Stimulated activated CD8-positive, alpha-beta memory T cell treated with anti-CD3 and anti-CD28 coated beads, Interleukin-2, amount 100 ng/mL, for 1 hour (primary cell): ENCODE measurements around the gene OR2Z1.

ENCODE experiments used
- DNase-seq, 2 donors: peaks; one replicate each; pipeline ENCODE4 v3.0.0-alpha.2; 2020; ENCODE audit warnings: low read depth in 2 of 2

Gene OR2Z1

GRCh38 chr19:8721334-8721733, at the start of gene OR2Z1:
Gene OR2Z1, plus strand, starts transcription at chr19:8721634. Its CDS starts 9,395 bp downstream, at chr19:8731029.
- no peak for DNase-seq

- DNase-seq: no peak
Measured at GRCh38 chr19:8673276-8673891, 48.0 kb upstream of the OR2Z1 start.

- no peak for DNase-seq
Measured at GRCh38 chr19:8675066-8675465, 46.4 kb upstream of the OR2Z1 start.

- DNase-seq: no peak
Measured at GRCh38 chr19:8678244-8678807, 43.1 kb upstream of the OR2Z1 start.

GRCh38 chr19:8680676-8681344, 40.6 kb upstream of the OR2Z1 start:
- DNase-seq: no peak

- no peak for DNase-seq
Measured at GRCh38 chr19:8681345-8682029, 39.9 kb upstream of the OR2Z1 start.

GRCh38 chr19:8682472-8682871, 39.0 kb upstream of the OR2Z1 start:
- DNase-seq: no peak

- no peak for DNase-seq
Measured at GRCh38 chr19:8682931-8683330, 38.5 kb upstream of the OR2Z1 start.

GRCh38 chr19:8684001-8684902, 37.2 kb upstream of the OR2Z1 start:
- DNase-seq: no peak

GRCh38 chr19:8686549-8686948, 34.9 kb upstream of the OR2Z1 start:
- no peak for DNase-seq

GRCh38 chr19:8688930-8689329, 32.5 kb upstream of the OR2Z1 start:
- DNase-seq: no peak

GRCh38 chr19:8690753-8691539, 30.5 kb upstream of the OR2Z1 start:
- DNase-seq: no peak

- no peak for DNase-seq
Measured at GRCh38 chr19:8695501-8695900, 25.9 kb upstream of the OR2Z1 start.

- no peak for DNase-seq
Measured at GRCh38 chr19:8695911-8696310, 25.5 kb upstream of the OR2Z1 start.

- DNase-seq: no peak
Measured at GRCh38 chr19:8696993-8697392, 24.4 kb upstream of the OR2Z1 start.

GRCh38 chr19:8697671-8698432, 23.6 kb upstream of the OR2Z1 start:
- no peak for DNase-seq

GRCh38 chr19:8698433-8699063, 22.9 kb upstream of the OR2Z1 start, which contains the start of gene ACTL9:
Gene ACTL9, minus strand, starts transcription at chr19:8698795. Its CDS starts 94 bp downstream, at chr19:8698701.
- no peak for DNase-seq

GRCh38 chr19:8699908-8700307, 21.5 kb upstream of the OR2Z1 start:
- no peak for DNase-seq

- DNase-seq: no peak
Measured at GRCh38 chr19:8700956-8701355, 20.5 kb upstream of the OR2Z1 start.

- no peak for DNase-seq
Measured at GRCh38 chr19:8702350-8702749, 19.1 kb upstream of the OR2Z1 start.
